Measurements from ENCODE around the gene PRKACB.

Gene PRKACB

DNA sequence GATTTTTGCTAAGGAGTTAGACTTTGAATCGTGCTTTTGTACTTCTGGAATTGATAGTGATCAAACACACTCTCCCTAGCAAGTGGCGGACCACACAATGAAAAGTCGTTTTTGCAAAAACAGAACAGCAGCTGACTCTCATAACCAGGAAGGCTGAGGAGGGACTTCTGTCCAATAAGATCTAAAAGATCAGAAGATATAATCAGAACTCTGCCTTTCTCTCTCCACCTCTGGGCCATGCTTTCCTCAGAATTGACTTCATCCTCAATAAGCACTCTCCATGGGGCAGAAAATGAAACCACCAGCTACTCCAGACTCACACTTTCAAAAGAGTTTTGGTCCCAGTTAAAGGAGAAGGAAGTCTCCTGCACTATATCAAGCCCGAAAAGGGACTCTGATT, 102.1 kb downstream of the PRKACB start:
- no peaks in the 10 kb centered on the region for H3K4me1 ChIP-seq (ENCODE audit: low read length)
- H3K4me3 ChIP-seq (ENCODE audit: low read length): no peak overlapping the region
- no peak overlapping the region for H3K4me2 ChIP-seq (ENCODE audit: low read depth, low read length)
- no peak for DNase-seq
- no peaks in the 10 kb centered on the region for H3K36me3 ChIP-seq (replicated peaks; ENCODE audit: insufficient read depth, low read length)
- H3K27me3 ChIP-seq (replicated peaks; ENCODE audit: insufficient read depth, low read length): no peaks in the 10 kb centered on the region
- no peak for TF ChIP-seq EZH2 (optimal IDR thresholded peaks at IDR 0.05; ENCODE audit: low read depth, low read length)
- TF ChIP-seq EZH2phosphoT487 (IDR thresholded peaks at IDR 0.05; ENCODE audit: low read length): no peak
- TF ChIP-seq, protein P1, sequence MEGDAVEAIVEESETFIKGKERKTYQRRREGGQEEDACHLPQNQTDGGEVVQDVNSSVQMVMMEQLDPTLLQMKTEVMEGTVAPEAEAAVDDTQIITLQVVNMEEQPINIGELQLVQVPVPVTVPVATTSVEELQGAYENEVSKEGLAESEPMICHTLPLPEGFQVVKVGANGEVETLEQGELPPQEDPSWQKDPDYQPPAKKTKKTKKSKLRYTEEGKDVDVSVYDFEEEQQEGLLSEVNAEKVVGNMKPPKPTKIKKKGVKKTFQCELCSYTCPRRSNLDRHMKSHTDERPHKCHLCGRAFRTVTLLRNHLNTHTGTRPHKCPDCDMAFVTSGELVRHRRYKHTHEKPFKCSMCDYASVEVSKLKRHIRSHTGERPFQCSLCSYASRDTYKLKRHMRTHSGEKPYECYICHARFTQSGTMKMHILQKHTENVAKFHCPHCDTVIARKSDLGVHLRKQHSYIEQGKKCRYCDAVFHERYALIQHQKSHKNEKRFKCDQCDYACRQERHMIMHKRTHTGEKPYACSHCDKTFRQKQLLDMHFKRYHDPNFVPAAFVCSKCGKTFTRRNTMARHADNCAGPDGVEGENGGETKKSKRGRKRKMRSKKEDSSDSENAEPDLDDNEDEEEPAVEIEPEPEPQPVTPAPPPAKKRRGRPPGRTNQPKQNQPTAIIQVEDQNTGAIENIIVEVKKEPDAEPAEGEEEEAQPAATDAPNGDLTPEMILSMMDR (IDR thresholded peaks at IDR 0.05; ENCODE audit: low read length): no peak
- no peaks in the 10 kb centered on the region for H3K79me2 ChIP-seq (ENCODE audit: low read length)
- H4K20me1 ChIP-seq (ENCODE audit: insufficient read depth, low read length): no peaks in the 10 kb centered on the region
- H3K27ac ChIP-seq (ENCODE audit: low read length): no peak overlapping the region
- H3K9ac ChIP-seq (ENCODE audit: low read length): no peak overlapping the region
- H3K9me2 ChIP-seq (replicated peaks; ENCODE audit: insufficient read depth, low read length): no peaks in the 10 kb centered on the region
- H3K9me3 ChIP-seq (replicated peaks; ENCODE audit: insufficient read depth, low read length): no peaks in the 10 kb centered on the region
- H3F3A ChIP-seq (ENCODE audit: insufficient read depth, low read length): no peaks in the 10 kb centered on the region
- no peak overlapping the region for H2AFZ ChIP-seq (ENCODE audit: low read length)

DNA sequence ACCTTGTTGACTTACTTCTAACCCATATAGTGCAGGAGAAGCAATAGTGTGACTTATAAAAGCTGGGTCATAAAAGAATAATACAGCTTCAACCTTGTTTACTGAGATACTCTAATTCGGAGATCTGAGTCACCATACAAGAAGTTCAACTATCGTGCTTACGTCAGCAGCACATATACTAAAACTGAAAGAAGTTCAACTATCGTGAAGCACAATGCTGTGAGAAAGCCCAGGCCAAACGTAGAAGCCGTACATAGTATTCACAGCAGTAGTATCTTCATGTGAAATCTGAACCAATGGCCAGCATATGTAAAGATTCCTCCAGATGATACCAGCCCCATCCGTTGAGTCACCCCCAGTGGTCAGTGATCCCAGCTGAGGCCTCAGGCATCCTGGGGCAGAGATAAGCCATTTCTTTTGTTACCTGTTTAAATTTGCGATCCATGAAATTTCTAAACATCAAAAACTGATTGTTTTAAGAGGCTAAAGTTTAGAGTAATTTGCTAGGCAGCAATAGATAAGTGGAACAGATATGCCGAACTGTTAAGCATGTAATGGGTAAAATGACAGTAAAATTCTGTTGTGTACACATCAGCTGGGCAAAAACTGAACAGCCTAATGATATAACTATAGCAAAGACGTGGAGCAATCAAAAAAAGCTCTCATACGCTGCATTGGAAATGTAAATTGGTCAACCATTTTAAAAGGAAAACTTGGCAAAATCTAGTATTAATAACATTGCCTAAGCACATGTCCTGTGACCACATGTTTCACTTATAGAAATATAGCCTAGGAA, 103.6 kb downstream of the PRKACB start:
- Histone ChIP-seq H3K9ac (ENCODE audit: low read length) (no peak overlapping the region), H3K9me3 (replicated peaks; ENCODE audit: insufficient read depth, low read length) (no peaks in the 10 kb centered on the region), H3K4me1 (ENCODE audit: low read length) (no peaks in the 10 kb centered on the region), H3K27ac (ENCODE audit: low read length) (no peak overlapping the region), H3K36me3 (replicated peaks; ENCODE audit: insufficient read depth, low read length) (no peaks in the 10 kb centered on the region), H2AFZ (ENCODE audit: low read length) (no peak overlapping the region), H3K4me3 (ENCODE audit: low read length) (no peak overlapping the region), H3K9me2 (replicated peaks; ENCODE audit: insufficient read depth, low read length) (no peaks in the 10 kb centered on the region), H3K79me2 (ENCODE audit: low read length) (no peaks in the 10 kb centered on the region), H3K4me2 (ENCODE audit: low read depth, low read length) (no peak overlapping the region), H3F3A (ENCODE audit: insufficient read depth, low read length) (no peaks in the 10 kb centered on the region), H3K27me3 (replicated peaks; ENCODE audit: insufficient read depth, low read length) (no peaks in the 10 kb centered on the region), H4K20me1 (ENCODE audit: insufficient read depth, low read length) (no peaks in the 10 kb centered on the region)
- TF ChIP-seq EZH2 (optimal IDR thresholded peaks at IDR 0.05; ENCODE audit: low read depth, low read length): no peak
- TF ChIP-seq, protein P1 (IDR thresholded peaks at IDR 0.05; ENCODE audit: low read length): no peak
- TF ChIP-seq EZH2phosphoT487 (IDR thresholded peaks at IDR 0.05; ENCODE audit: low read length): no peak
- no peak for DNase-seq

DNA sequence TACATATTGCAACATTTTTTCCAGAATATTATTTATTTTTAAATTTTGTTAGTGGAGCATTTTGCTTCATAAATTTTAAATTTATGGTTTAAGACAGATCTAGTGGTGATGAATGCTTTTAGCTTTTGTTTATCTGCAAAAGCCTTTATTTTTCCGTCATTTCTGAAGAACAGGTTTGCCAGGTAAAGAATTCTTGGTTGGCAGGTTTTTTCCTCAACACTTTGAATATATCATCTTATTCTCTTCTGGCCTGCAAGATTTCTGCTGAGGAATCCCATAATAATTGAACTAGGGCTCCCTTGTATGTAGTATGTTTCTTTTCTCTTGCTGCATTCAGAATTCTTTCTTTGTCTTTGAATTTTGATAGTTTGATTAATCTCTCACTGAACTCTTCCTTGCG, 106.6 kb downstream of the PRKACB start:
- Histone ChIP-seq H3K27ac (ENCODE audit: low read length) (no peak overlapping the region), H3K9me2 (replicated peaks; ENCODE audit: insufficient read depth, low read length) (no peaks in the 10 kb centered on the region), H3K4me2 (ENCODE audit: low read depth, low read length) (no peak overlapping the region), H3K4me1 (ENCODE audit: low read length) (no peaks in the 10 kb centered on the region), H3K4me3 (ENCODE audit: low read length) (no peak overlapping the region), H4K20me1 (ENCODE audit: insufficient read depth, low read length) (no peaks in the 10 kb centered on the region), H3K27me3 (replicated peaks; ENCODE audit: insufficient read depth, low read length) (no peaks in the 10 kb centered on the region), H3K79me2 (ENCODE audit: low read length) (no peaks in the 10 kb centered on the region), H3K9ac (ENCODE audit: low read length) (no peak overlapping the region), H3K36me3 (replicated peaks; ENCODE audit: insufficient read depth, low read length) (no peaks in the 10 kb centered on the region), H3K9me3 (replicated peaks; ENCODE audit: insufficient read depth, low read length) (no peaks in the 10 kb centered on the region), H2AFZ (ENCODE audit: low read length) (no peak overlapping the region), H3F3A (ENCODE audit: insufficient read depth, low read length) (no peaks in the 10 kb centered on the region)
- no peak for DNase-seq
- TF ChIP-seq, protein P1 (IDR thresholded peaks at IDR 0.05; ENCODE audit: low read length): no peak
- no peak for TF ChIP-seq EZH2 (optimal IDR thresholded peaks at IDR 0.05; ENCODE audit: low read depth, low read length)
- no peak for TF ChIP-seq EZH2phosphoT487 (IDR thresholded peaks at IDR 0.05; ENCODE audit: low read length)
